Panc1 (cell line): ENCODE data around the gene SLC35C1. TPM values are rescaled to one million over a fixed set of nuclear protein-coding genes. Genes with fewer than 3 reads are reported as not detected.

Source experiments
- ATAC-seq: fragments of 200-7000 bp; cut with Tn5 transposase; 2 replicates; pipeline ENCODE4 v1.9.1; 2020; ENCODE audit warnings: mild to moderate bottlenecking, moderate library complexity
- BruUV-seq: library from RNA; stranded (reverse); fragments of 400-500 nt; replicated peaks from 2 replicates; lab custom pipeline; 2021; lab: Mats Ljungman, UMichigan
- CTCF ChIA-PET: fragments of 300-600 bp; sonication (Branson Sonifier 250); formaldehyde crosslinking; loops from one replicate; lab custom pipeline; 2022; ENCODE audit warnings: antibody characterized with exemption; lab: Charles Lee
- POLR2A ChIA-PET: fragments of 300-600 bp; sonication (Branson Sonifier 250); formaldehyde crosslinking; loops from one replicate; lab custom pipeline; 2022; ENCODE audit warnings: antibody characterized with exemption; lab: Charles Lee
- DNase-seq: peaks from one replicate; pipeline ENCODE4 v3.0.0-alpha.2; 2010; ENCODE audit warnings: low read depth, low spot score
- H3K27ac ChIP-seq: 2 replicates; pipeline ENCODE4 v1.5.1; 2011; ENCODE audit warnings: mild to moderate bottlenecking, low read length, inconsistent platforms
- H3K27me3 ChIP-seq: fragments of 200-500 bp; sonication (Bioruptor generic); 2 replicates; pipeline ENCODE4 v1.6.0; 2014; ENCODE audit warnings: low read length, inconsistent platforms; ENCODE audit not compliant: control insufficient read depth, insufficient read depth
- H3K36me3 ChIP-seq: fragments of 200-500 bp; sonication (Bioruptor generic); 2 replicates; pipeline ENCODE4 v1.5.1; 2014; ENCODE audit warnings: inconsistent platforms, mild to moderate bottlenecking, low read length, moderate library complexity; ENCODE audit not compliant: control insufficient read depth, insufficient read depth
- H3K4me1 ChIP-seq: 2 replicates; pipeline ENCODE4 v1.5.1; 2011; ENCODE audit warnings: inconsistent platforms, mild to moderate bottlenecking, low read length, moderate library complexity; ENCODE audit not compliant: control insufficient read depth, insufficient read depth
- H3K4me3 ChIP-seq, 2 experiments: 2 replicates each; pipeline ENCODE4 v1.5.1; 2011 to 2012; ENCODE audit warnings: low read depth in 2 of 2, low read length in 2 of 2, mild to moderate bottlenecking in 2 of 2, inconsistent platforms in 1 of 2, moderate library complexity in 1 of 2
- H3K9me3 ChIP-seq: fragments of 200-500 bp; sonication (Bioruptor generic); 2 replicates; pipeline ENCODE4 v1.5.1; 2014; ENCODE audit warnings: low read depth, mild to moderate bottlenecking, inconsistent platforms, low read length, moderate library complexity; ENCODE audit not compliant: control insufficient read depth, insufficient read depth
- CTCF ChIP-seq: fragments of 450-650 bp; IDR thresholded peaks from 2 replicates; pipeline ENCODE4 v1.5.1; 2017; ENCODE audit warnings: mild to moderate bottlenecking
- POLR2AphosphoS5 ChIP-seq: IDR thresholded peaks from 2 replicates; pipeline ENCODE4 v1.6.1; 2012; ENCODE audit warnings: mild to moderate bottlenecking, low read depth, low read length, moderate library complexity
- REST ChIP-seq, 2 experiments: IDR thresholded peaks; 2 replicates each; pipeline ENCODE4 v1.6.1; 2011 to 2012; ENCODE audit warnings: low read depth in 2 of 2, control low read depth in 1 of 2, low read length in 1 of 2, mild to moderate bottlenecking in 1 of 2, moderate library complexity in 1 of 2; ENCODE audit not compliant: insufficient read depth in 1 of 2
- SIN3A ChIP-seq: IDR thresholded peaks from 2 replicates; pipeline ENCODE4 v1.6.1; 2012; ENCODE audit warnings: low read depth, mild to moderate bottlenecking, low read length, moderate library complexity, borderline replicate concordance; ENCODE audit not compliant: insufficient read depth
- TCF7L2 ChIP-seq: IDR thresholded peaks from 2 replicates; pipeline ENCODE4 v1.6.1; 2011; ENCODE audit warnings: mild to moderate bottlenecking, low read depth, low read length, inconsistent platforms
- in situ Hi-C: cut with HindIII; loops from 2 replicates; pipeline ENCODE4 v1.10.0; 2016; ENCODE audit warnings: low sequenced_read_pairs, low pct_unique_long_range_greater_than_20kb
- intact Hi-C: fragments of 100-400 bp; cut with micrococcal nuclease; formaldehyde crosslinking; loops from one replicate; pipeline ENCODE4 v1.10.0; 2022; ENCODE audit not compliant: unreplicated experiment
- total RNA-seq: library from RNA; stranded (reverse); gene quantifications from one replicate; pipeline ENCODE4 v1.2.1, GENCODE V29; 2021; ENCODE audit not compliant: unreplicated experiment

Gene SLC35C1
- total RNA-seq, 1 experiment from 2014 or later = 13.4 TPM

- ATAC-seq (no peak), DNase-seq (no peak)
- no TSS peak for BruUV-seq
- Histone ChIP-seq H3K4me3 (no peak overlapping the region), H3K27ac (no peak overlapping the region), H3K9me3 (no peaks in the 10 kb centered on the region), H3K27me3 (no peaks in the 10 kb centered on the region), H3K36me3 (no peaks in the 10 kb centered on the region), H3K4me1 (peaks cover 17% of the 10 kb centered on the region)
- TF ChIP-seq REST (IDR thresholded peaks at IDR 0.05; ENCODE audit: insufficient read depth in 1 of 2, low read depth in 2 of 2, low read length in 1 of 2) = no peak
- no peak for TF ChIP-seq TCF7L2
- TF ChIP-seq CTCF = no peak
- no peak for TF ChIP-seq POLR2AphosphoS5
- no peak for TF ChIP-seq SIN3A
- in situ Hi-C loops = no loop called here
- intact Hi-C loops = no loop called here
- CTCF ChIA-PET = no interaction called here
- POLR2A ChIA-PET = no interaction called here
Observed at GRCh38 chr11:45811109-45811435, 6.1 kb downstream of the SLC35C1 start.

GRCh38 chr11:45811571-45812290 is 6.8 kb downstream of the SLC35C1 start:
- BruUV-seq = no TSS peak
- no peaks in the 10 kb centered on the region for H3K36me3 ChIP-seq
- ATAC-seq (no peak), DNase-seq (no peak)
- ChIA-PET POLR2A (no interaction called here), CTCF (no interaction called here)
- H3K9me3 ChIP-seq = no peaks in the 10 kb centered on the region
- no peak for TF ChIP-seq POLR2AphosphoS5
- TF ChIP-seq SIN3A = no peak
- no peak for TF ChIP-seq TCF7L2
- TF ChIP-seq REST (IDR thresholded peaks at IDR 0.05; ENCODE audit: insufficient read depth in 1 of 2, low read depth in 2 of 2, low read length in 1 of 2) = no peak
- TF ChIP-seq CTCF = no peak
- H3K27me3 ChIP-seq = no peaks in the 10 kb centered on the region
- in situ Hi-C loops = no loop called here
- no peak overlapping the region for H3K4me3 ChIP-seq
- intact Hi-C loops = no loop called here
- peaks cover 10% of the 10 kb centered on the region; the same call in 1 of the 2 replicates for H3K4me1 ChIP-seq
- H3K27ac ChIP-seq = no peak overlapping the region
